Posterior vena cava (tissue), 2 donors: Measurements from ENCODE around the gene CCDC86. TPM values are rescaled to one million over a fixed set of nuclear protein-coding genes. Genes with fewer than 3 reads are reported as not detected.

Source experiments
- total RNA-seq, 2 donors: library from RNA; stranded (reverse); fragmentation: NEBNext Ultra II Directional; extraction: Animal tissue kit (Norgen Biotek cat#: 25700); gene quantifications; one replicate each; pipeline ENCODE4 v1.2.1, GENCODE V29; 2021
- donor health status: DM: yes; HTN: yes; CAD: no.
- donor health status: DM: yes; HTN: yes; CAD: no.

The CCDC86 gene
- total RNA-seq, 2 donors from 2014 or later = 14.9 to 21.9 TPM

Other genes with a start within 250 kb of the CCDC86 start
- gene MS4A8, start 142.5 kb upstream of the CCDC86 start, total RNA-seq = not detected
- gene MS4A18, start 117.4 kb upstream of the CCDC86 start, total RNA-seq = not detected
- gene MS4A15, start 85.2 kb upstream of the CCDC86 start, total RNA-seq = not detected
- not detected for gene MS4A10, start 56.8 kb upstream of the CCDC86 start, total RNA-seq
- under 1 TPM in 1 of 2 donors, not detected in 1; 0.14 TPM for gene PTGDR2, start 13.8 kb downstream of the CCDC86 start, total RNA-seq
- gene ZP1, start 25.4 kb downstream of the CCDC86 start, total RNA-seq = not detected
- 10 to 100 TPM; 47.6 to 50.9 TPM for gene PRPF19, start 64.5 kb downstream of the CCDC86 start, total RNA-seq
- gene TMEM109, start 72.0 kb downstream of the CCDC86 start, total RNA-seq = 100 to 1,000 TPM; 118 to 125 TPM
- 1 to 10 TPM; 5.4 to 7.7 TPM for gene TMEM132A, start 82.3 kb downstream of the CCDC86 start, total RNA-seq
- gene SLC15A3, start 110.1 kb downstream of the CCDC86 start, total RNA-seq = 10 to 100 TPM; 27.4 to 29.3 TPM
- under 1 TPM; 0.43 to 0.93 TPM for gene CD6, start 129.6 kb downstream of the CCDC86 start, total RNA-seq